Anterior cingulate cortex (tissue), 58 donors: ENCODE data around the gene DHRS7.

Source experiments
- DNase-seq, 58 donors: peaks; one replicate each; lab custom pipeline; 2025; lab: John Stamatoyannopoulos, UW

The DHRS7 gene

GRCh38 chr14:60188115-60188514 lies 22.9 kb upstream of the DHRS7 start:
- DNase-seq: no peak

GRCh38 chr14:60184905-60185555 lies 19.8 kb upstream of the DHRS7 start:
- no peak for DNase-seq

- DNase-seq: peak in 2 of 58 donors; percentile 8 to 75
Measured at GRCh38 chr14:60184146-60184904, 19.1 kb upstream of the DHRS7 start.

GRCh38 chr14:60183741-60184140 lies 18.5 kb upstream of the DHRS7 start:
- DNase-seq: no peak

GRCh38 chr14:60183138-60183537 lies 17.9 kb upstream of the DHRS7 start:
- DNase-seq: no peak

- DNase-seq: no peak
Measured at GRCh38 chr14:60179431-60179869, 14.3 kb upstream of the DHRS7 start.

- DNase-seq: no peak
Measured at GRCh38 chr14:60178820-60179219, 13.6 kb upstream of the DHRS7 start.

GRCh38 chr14:60178164-60178563 lies 13.0 kb upstream of the DHRS7 start:
- no peak for DNase-seq

GRCh38 chr14:60175255-60175902 lies 10.2 kb upstream of the DHRS7 start:
- no peak for DNase-seq

GRCh38 chr14:60174352-60175254 lies 9.4 kb upstream of the DHRS7 start:
- no peak for DNase-seq

GRCh38 chr14:60171690-60172089 lies 6.5 kb upstream of the DHRS7 start:
- no peak for DNase-seq

- no peak for DNase-seq
Measured at GRCh38 chr14:60170948-60171347, 5.8 kb upstream of the DHRS7 start.

- DNase-seq: no peak
Measured at GRCh38 chr14:60169722-60170121, 4.5 kb upstream of the DHRS7 start.

GRCh38 chr14:60166142-60166541 lies 944 bp upstream of the DHRS7 start:
- DNase-seq: no peak

- no peak for DNase-seq
Measured at GRCh38 chr14:60165547-60165876, 314 bp upstream of the DHRS7 start.

GRCh38 chr14:60164404-60164711 lies 840 bp downstream of the DHRS7 start:
- DNase-seq: no peak

- no peak for DNase-seq
Measured at GRCh38 chr14:60163693-60164092, 1.5 kb downstream of the DHRS7 start.

- no peak for DNase-seq
Measured at GRCh38 chr14:60161196-60162107, 3.7 kb downstream of the DHRS7 start.

- DNase-seq: no peak
Measured at GRCh38 chr14:60160422-60160821, 4.8 kb downstream of the DHRS7 start.

GRCh38 chr14:60154671-60155070 lies 10.5 kb downstream of the DHRS7 start:
- DNase-seq: no peak
